Testis (tissue), 3 donors: Measurements from ENCODE around the gene CTBP1. TPM values are rescaled to one million over a fixed set of nuclear protein-coding genes. Genes with fewer than 3 reads are reported as not detected.

Experiments
- DNase-seq: peaks from one replicate; pipeline ENCODE4 v3.0.0-alpha.2; 2019
- H3K27ac ChIP-seq, 2 donors: fragments of 200-600 bp; sonication (generic); one replicate each; pipeline ENCODE4 v1.5.1; 2019
- H3K27me3 ChIP-seq: fragments of 200-600 bp; sonication (generic); one replicate; pipeline ENCODE4 v1.5.1; 2019
- H3K36me3 ChIP-seq: fragments of 200-600 bp; sonication (generic); one replicate; pipeline ENCODE4 v1.5.1; 2017; ENCODE audit warnings: low read depth; ENCODE audit errors: missing control alignments
- H3K4me1 ChIP-seq: fragments of 200-600 bp; sonication (generic); one replicate; pipeline ENCODE4 v1.5.1; 2019
- H3K4me3 ChIP-seq, 2 donors: fragments of 200-600 bp; sonication (generic); one replicate each; pipeline ENCODE4 v1.5.1; 2017 to 2019
- H3K9me3 ChIP-seq: fragments of 200-600 bp; sonication (generic); one replicate; pipeline ENCODE4 v1.5.1; 2017
- POLR2A ChIP-seq: fragments of 450-650 bp; IDR thresholded peaks from one replicate; pipeline ENCODE4 v1.6.1; 2017; ENCODE audit warnings: antibody characterized with exemption, mild to moderate bottlenecking, moderate library complexity
- WGBS, 2 donors: methylation state at CpG; one replicate each; pipeline ENCODE4 v1.1.5; 2018; 5-methylcytosine and 5-hydroxymethylcytosine counted together
- intact Hi-C: fragments of 100-400 bp; cut with DNase I; formaldehyde crosslinking; loops from one replicate; pipeline ENCODE4 v1.15.1; 2023; ENCODE audit warnings: low total_unique reads
- polyA plus RNA-seq: library from polyadenylated mRNA; stranded (reverse); fragments of 350-450 nt; fragmentation: Illumina TruSeq; extraction: RNeasy Lipid Tissue Mini Kit (QIAGEN cat#74804); gene quantifications from one replicate; pipeline ENCODE4 v1.2.3, GENCODE V29; 2014; ENCODE audit warnings: low read depth, low replicate concordance; ENCODE audit not compliant: insufficient read depth
- total RNA-seq, 2 donors: library from RNA; depleted of rRNA; stranded (reverse); fragments of >200 nt; gene quantifications; one replicate each; pipeline ENCODE4 v1.2.3, GENCODE V29; 2016
- TF ChIP-seq, protein P1 (sequence below), 3 experiments: fragments of 450-650 bp in 2 of 3; fragments of 200-600 bp in 1 of 3; sonication (generic) in 1 of 3; IDR thresholded peaks; one replicate each; pipeline ENCODE4 v1.5.1; 2016 to 2019; ENCODE audit warnings: antibody characterized with exemption in 3 of 3, mild to moderate bottlenecking in 2 of 3, moderate library complexity in 1 of 3

Gene CTBP1
- total and polyA plus RNA-seq, 3 donors from 2014 or later, result 72.6 to 245 (median 240) TPM

DNA sequence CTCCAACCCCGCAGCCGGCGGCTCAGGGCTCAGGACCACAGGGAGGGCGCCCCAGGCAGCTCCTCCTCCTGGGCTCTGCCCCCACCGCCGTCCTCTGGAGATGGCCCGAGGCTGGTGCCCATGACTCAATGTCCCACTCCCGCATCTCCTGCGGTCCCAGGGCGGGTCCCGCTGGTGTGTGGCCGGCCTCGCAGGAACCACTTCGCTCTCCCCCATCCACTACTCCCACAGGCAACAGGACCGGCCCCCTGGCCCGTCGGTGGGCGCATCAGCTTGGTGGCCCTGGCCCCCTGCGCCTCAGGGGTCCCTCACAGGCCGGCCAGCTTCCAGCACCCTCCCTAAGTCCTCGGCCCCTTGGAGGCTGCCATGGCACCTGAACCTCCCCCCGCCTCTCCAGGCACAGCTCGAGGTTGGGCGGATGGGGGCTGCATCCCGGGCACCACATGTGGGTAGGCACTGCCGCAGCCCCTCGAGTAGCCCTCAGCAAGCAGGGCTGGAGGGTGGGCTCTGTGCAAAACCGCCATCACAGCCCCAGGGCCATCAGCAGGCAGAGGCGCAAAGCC is 53.7 kb downstream of the CTBP1 start:
- DNase-seq, result no peak
- Histone ChIP-seq H3K27ac (no peak overlapping the region), H3K4me3 (peak overlapping the region in 1 of 2 donors; percentile 35), H3K9me3 (no peaks in the 10 kb centered on the region), H3K27me3 (no peaks in the 10 kb centered on the region), H3K36me3 (no peaks in the 10 kb centered on the region), H3K4me1 (peaks cover 27% of the 10 kb centered on the region)
- no peak for TF ChIP-seq POLR2A
- TF ChIP-seq, protein P1, sequence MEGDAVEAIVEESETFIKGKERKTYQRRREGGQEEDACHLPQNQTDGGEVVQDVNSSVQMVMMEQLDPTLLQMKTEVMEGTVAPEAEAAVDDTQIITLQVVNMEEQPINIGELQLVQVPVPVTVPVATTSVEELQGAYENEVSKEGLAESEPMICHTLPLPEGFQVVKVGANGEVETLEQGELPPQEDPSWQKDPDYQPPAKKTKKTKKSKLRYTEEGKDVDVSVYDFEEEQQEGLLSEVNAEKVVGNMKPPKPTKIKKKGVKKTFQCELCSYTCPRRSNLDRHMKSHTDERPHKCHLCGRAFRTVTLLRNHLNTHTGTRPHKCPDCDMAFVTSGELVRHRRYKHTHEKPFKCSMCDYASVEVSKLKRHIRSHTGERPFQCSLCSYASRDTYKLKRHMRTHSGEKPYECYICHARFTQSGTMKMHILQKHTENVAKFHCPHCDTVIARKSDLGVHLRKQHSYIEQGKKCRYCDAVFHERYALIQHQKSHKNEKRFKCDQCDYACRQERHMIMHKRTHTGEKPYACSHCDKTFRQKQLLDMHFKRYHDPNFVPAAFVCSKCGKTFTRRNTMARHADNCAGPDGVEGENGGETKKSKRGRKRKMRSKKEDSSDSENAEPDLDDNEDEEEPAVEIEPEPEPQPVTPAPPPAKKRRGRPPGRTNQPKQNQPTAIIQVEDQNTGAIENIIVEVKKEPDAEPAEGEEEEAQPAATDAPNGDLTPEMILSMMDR (IDR thresholded peaks at IDR 0.05), result no peak
- WGBS, 2 donors, result 50 to 76% methylated on average over 15 to 29 of the region's 29 CpGs
- intact Hi-C loops, result no loop called here

DNA sequence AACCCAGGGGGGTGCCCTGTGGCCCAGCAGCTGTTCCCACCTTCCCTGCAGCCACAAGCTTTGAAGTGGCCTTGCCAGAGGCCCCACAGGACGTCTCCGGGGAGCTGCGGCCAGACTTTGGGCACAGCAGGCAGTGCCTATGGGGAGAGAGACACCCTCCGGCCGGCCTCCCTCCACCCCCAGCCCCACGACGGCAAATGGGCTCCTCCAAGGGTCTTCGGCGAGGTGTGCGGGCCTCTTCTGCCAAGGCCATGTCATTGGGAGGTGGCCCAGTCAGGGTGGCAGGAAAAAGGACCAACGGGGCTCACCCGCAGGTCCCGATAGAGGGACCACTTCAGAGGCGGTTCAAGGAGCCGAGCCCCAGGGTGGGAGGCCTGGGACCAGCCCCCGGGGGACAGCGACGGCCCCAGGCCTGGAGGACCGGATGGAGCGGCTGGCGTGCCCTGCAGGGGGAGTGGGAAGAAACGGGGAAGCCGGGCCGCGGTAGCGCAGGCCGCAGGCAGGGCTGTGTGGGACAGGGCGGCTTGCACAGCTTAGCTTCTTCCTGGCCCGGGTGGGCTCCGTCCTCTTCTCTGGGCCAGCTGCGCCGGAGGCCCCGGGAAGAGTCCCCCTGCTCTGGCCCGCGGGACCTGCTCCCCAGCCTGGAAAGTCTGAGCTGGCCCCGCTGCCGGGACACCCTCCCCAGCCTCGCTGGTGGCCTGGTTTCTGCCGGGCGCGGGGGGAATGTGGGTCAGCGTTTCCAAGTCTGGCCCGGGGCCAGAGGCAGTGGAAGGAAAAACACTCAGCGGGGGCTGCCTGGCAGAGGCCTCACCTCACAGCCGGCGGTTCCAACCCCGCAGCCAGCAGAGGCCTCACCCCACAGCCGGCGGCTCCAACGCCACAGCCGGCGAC is 54.7 kb downstream of the CTBP1 start:
- H3K27me3 ChIP-seq, result no peaks in the 10 kb centered on the region
- no peaks in the 10 kb centered on the region for H3K36me3 ChIP-seq
- H3K4me1 ChIP-seq, result peaks cover 27% of the 10 kb centered on the region
- whole genome bisulfite sequencing, 2 donors, result 55 to 61% methylated on average over 13 to 52 of the region's 52 CpGs
- peak; percentile 52 for DNase-seq
- no peaks in the 10 kb centered on the region for H3K9me3 ChIP-seq
- peak overlapping the region; percentile 6 to 35 for H3K4me3 ChIP-seq
- peak overlapping the region; percentile 31 to 41 for H3K27ac ChIP-seq
- intact Hi-C loops, result no loop called here
- no peak for TF ChIP-seq POLR2A
- TF ChIP-seq, protein P1 (IDR thresholded peaks at IDR 0.05), result no peak

DNA sequence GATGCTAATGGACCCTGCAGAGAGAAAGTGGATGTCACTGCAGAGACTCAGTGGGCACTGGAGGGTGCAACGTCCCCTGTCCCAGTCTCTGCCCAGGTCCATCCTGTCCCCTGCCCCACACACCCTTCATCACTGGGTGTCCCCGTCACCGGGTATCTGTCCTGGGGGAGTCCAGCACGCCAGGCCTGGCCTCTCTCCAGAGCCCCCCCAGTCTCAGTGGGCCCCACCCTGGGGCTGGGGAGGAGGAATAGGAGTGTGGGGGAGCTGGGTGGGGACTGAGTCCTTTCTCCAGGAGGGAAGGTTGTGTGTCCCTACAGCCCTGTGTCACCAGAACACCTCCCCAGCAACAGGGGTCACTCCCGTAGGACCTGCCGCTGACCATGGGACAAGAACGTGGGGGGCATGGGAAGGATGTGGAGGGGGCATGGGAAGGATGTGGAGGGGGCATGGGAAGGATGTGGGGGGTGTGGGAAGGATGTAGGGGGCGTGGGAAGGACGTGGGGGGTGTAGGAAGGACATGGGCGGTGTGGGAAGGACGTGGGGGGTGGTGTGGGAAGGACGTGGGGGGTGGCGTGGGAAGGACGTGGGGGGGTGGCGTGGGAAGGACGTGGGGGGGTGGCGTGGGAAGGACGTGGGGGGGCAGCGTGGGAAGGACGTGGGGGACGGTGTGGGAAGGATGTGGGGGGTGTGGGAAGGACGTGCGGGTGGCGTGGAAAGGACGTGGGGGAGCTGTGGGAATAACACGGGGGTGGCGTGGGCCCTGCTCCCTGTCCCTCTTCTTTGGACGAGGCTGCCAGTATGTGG is 55.5 kb downstream of the CTBP1 start:
- Histone ChIP-seq H3K27ac (peak overlapping the region in 1 of 2 donors; percentile 41), H3K4me3 (no peak overlapping the region), H3K9me3 (no peaks in the 10 kb centered on the region), H3K36me3 (no peaks in the 10 kb centered on the region), H3K4me1 (peaks cover 27% of the 10 kb centered on the region), H3K27me3 (no peaks in the 10 kb centered on the region)
- DNase-seq, result peak; percentile 6
- intact Hi-C loops, result no loop called here
- no peak for TF ChIP-seq POLR2A
- TF ChIP-seq, protein P1 (IDR thresholded peaks at IDR 0.05), result no peak
- WGBS, 2 donors, result 52 to 53% methylated on average over 7 to 26 of the region's 28 CpGs

DNA sequence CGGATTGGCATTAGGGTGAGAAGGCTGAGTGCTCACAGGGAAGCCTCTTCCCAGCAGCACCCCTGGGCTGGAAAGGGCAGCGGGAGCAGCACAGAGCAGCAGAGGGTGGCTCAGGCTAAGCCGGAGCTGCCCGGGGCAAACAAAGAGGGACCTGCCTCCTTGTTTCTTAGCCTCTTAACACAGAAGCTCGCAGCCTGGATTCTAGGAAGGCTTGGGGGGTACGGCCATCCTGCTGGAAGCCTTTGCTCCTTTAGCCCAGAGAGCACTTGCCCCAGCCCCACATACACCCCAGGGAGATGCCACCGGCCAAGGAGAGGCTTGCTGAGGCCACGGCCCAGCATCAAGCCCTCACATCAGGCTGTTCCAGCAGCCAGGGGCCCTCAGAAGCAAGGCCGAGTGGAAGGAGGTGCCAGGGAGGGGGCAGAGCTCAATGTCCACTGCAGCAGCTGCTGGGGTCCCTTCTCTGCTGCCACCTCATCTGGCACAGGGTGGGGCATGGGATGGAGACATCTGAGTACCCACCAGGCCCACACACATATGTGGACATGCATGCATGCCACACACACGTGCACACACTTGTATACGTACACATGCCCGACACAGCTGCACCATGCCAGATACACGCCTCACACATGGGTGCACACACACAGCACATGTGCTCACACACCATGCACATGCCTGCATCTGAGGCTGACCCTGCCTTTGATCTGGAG is 56.3 kb downstream of the CTBP1 start:
- Histone ChIP-seq H3K4me1 (peaks cover 27% of the 10 kb centered on the region), H3K27ac (no peak overlapping the region), H3K36me3 (no peaks in the 10 kb centered on the region), H3K9me3 (no peaks in the 10 kb centered on the region), H3K4me3 (no peak overlapping the region), H3K27me3 (no peaks in the 10 kb centered on the region)
- DNase-seq, result peak; percentile 22
- TF ChIP-seq POLR2A, result no peak
- TF ChIP-seq, protein P1 (IDR thresholded peaks at IDR 0.05), result no peak
- 62 to 69% methylated on average over 11 to 13 of the region's 13 CpGs for WGBS, 2 donors
- intact Hi-C loops, result no loop called here
